NCI-H2107 treated with DMSO at 0.1 percent for 48 hours (cell line): ENCODE measurements around the gene CDNF.

ENCODE experiments used
- DNase-seq: peaks from one replicate; lab custom pipeline; 2025; ENCODE audit not compliant: unreplicated experiment; lab: John Stamatoyannopoulos, UW

Gene CDNF

DNA sequence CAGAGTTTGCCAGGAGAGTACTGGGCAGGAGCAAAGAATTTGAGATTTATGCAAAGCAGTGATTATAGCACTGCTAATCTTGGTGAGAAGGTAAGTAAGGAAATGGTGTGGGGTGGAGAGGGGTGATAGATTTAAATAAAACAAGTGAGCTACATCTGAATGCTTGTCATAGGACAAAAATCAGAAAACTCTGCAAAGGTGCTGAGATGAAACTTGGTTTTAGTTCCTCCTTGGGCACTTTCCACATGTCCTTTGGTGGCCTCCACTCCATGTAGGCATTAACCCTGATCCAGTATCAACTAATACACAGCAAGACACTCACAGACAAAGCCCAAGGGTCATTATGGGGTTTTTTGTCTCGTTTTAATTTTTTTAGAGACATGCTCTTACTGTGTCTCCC is 37.4 kb downstream of the CDNF start:
- DNase-seq, result no peak

DNA sequence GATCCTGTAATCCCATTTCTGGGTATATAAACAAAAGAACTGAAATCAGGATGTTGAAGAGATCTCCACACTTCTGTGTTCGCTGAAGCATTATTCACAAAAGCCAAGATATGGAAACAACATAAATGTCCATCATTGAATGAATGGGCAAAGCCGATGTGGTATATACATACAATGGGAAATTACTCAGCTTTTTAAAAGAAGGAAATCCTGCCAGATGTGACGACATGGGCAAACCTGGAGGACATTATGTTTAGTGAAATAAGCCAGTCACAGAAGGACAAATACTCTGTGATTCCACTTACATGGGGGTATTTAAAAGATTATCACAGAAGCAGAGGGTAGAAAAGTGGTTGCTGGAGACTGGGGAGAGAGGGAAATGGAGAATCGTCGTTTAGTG is 39.2 kb downstream of the CDNF start:
- DNase-seq, result peak; percentile 68

DNA sequence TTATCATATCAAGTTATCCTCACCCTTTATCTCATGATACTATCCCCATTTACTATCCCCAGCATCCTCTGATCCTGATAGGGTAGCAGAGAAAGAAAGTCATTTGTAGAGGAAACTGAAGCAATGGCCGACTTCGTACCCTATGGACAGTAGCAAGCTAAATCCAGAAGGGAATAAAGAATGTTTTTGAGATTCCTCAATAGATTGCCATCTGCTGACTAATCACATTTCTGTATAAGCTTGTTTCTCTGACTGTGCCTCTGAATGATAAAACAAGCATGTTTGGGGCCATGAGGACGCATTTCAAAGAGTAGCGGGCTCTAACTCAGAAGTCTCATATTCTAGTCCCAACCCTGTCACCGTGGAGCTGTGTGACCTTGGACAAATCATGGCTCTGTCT is 49.9 kb downstream of the CDNF start:
- no peak for DNase-seq

DNA sequence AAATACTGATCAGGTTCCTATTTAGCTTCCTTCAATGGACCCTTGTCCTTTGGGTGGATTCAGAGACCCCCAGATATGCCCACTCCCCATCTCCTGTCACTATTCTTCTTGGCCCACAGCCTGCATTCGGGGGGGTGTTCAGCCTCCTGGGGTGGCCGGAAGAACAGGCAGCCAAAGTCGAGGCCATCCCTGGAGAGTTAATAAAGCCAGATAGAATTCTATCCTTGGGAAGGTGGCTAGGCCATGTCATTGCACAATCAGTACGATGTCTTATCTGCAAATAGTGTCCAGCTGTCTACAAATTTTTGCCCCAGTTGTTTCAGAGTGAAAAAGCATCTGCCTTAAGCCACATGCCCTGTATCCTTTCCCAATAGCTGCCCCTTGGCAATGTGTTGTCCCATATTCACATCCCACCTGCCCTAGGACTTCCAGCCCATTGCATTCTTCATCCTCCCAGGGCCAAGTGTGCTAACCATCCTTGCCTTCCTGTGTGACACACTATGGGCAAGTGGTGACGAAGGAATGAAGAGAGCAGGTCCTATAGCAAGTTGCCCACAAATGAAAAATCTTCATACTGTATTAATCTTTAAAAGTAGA is 53.3 kb downstream of the CDNF start:
- DNase-seq, result no peak

DNA sequence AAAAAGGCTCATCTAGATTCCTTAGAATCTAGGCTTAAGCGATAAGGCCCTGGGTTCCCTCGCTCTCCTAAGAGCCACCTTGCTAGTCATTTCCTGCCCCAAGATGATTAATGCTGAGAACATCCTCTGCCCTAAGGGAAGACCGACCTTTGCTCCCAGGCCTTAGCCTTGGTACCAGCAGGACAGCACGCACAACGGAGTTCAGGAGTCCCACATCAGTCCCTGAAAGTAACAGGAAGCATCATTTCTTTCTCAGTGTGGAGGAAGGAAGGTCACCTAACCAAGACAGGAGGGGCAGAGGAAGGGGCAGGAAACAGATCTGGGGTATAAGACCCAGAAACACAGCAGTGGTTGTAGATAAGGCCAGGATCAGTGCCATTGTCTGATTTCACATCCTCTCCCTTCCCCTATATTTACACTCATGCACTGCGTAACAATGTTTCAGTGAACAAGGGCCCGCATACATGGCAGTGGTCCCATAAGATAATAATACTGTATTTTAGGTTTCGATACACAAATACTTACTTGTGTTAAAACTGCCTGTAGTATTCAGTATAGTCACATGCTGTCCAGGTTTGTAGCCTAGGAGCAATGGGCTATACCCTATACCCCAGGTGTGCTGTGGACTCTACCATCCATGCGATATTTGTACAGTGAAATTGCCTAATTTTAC is 55.0 kb downstream of the CDNF start:
- DNase-seq, result no peak

DNA sequence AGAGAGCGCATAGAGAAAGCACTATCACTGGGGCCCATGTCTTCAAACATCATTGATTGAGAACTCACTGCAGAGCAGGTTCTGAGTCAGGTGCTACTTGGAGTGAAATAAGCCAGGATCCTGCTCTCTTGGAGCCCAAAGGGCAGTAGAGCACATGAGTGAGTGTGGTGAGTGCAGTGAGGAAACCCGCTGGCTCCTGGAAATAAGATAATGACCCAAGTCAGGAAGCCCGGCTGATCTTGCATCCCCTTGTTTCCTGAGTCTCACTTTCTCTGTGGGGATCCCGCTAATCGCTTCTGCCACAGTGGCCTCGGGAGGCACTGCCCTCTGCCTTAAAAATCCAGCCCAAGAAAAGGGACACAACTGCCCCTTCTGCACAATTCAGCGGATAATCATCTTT is 56.1 kb downstream of the CDNF start:
- no peak for DNase-seq

DNA sequence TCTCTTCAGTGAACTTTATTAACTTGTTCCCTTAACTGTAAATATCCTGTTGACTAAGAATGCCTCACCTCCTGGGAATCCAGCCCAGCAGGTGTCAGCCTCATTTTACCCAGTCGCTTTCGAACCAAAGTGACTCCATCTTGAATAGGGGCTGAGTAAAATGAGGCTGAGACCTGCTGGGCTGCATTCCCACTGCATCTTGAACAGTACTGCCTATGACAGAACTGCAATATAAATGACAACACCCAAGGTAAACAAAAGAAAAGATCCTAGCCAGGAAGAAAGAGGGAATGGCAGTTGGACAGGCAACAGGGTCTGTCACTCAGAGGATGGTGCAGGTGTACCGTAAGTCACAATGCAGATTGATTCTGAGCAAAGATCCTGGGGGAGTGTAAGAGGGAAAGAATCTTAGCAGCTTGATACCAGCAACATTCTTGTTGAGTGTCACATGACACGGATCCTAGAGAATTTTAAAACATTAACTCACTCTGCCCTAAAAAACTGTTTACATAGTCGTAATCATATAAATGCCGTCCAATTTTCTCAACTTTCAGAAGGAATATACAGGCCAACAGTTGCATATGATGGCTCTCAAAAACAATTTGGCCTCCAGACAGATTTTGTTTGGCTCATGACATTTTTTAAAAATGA is 58.7 kb downstream of the CDNF start:
- no peak for DNase-seq

DNA sequence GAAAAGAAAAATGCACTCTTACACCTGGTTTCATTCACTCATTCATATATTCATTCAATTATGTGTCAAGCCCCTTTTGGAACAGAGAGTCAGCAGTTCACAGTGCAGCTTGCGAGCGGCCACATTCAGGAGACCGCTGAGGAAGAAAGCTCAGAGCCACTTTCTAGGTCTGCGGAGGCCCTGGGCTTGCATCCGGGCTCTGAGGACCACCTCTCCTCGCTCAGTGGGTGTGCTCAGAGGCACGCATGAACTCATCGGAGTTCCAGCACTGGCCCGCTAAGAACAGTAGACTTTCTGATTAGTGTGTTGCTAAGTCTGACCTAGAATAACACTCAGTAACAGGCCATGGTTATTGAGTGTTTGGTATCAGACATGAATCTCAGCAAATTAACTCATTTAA is 61.3 kb downstream of the CDNF start:
- no peak for DNase-seq

DNA sequence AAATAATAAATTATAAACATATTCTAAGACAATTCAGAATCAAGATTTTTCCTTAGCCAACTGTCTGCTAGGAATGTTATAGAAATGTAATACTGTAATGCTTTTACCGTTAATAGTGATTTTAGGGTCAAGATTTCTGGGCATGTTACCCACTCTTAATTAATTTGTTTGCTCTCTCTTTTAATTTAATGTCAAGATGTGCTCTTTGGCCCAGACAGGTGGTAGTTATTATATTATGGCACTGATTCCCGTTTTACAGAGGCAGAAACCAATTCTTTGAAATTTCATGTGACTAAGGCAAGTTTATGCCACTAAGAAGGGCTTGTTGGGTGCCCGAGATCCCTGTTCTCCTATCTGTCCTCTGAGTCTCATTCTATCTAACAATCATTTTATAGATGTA is 62.2 kb downstream of the CDNF start:
- DNase-seq, result no peak

DNA sequence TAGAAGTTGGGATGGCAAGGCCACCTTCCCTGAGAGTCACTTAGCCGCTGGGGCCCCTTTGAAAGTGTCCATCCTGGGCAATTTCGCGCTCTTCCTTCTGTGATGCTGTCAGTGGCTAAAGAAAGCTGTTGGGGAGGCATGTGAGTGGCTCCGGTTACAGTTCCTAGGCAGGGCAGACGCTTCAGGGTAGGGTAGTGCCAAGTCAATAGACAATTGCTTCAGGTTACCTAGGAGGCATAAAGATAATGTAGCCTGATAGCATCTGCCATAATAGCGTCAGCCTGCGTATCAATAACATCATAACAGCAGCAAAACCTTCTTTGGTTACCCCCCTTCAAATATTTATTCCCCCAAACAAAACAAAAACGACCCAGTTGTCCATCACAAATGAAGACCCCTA is 63.0 kb downstream of the CDNF start, which contains the start of gene FAM107B:
FAM107B (minus strand) TSS at position 101 of the 400 bp plus-strand sequence. CDS start 234 bp downstream, outside the sequence.
- DNase-seq, result no peak

DNA sequence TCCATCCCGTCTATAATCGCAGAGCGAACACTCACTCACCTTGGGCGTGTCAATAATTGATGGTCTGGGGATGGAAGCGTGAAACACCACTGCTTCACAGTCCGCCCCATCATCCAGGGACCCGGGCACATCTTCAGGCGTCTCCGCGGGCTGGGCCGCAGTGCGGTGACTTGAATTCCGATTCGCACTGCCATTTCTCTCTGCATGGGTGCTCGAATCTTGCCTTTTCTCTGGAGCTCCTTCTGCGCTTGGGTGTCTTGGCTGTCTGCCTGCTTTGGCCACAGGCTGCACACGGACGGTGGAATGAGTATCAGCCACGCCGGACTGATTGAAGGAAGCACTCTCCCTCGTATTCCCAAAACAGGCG is 63.6 kb downstream of the CDNF start:
- DNase-seq, result no peak

DNA sequence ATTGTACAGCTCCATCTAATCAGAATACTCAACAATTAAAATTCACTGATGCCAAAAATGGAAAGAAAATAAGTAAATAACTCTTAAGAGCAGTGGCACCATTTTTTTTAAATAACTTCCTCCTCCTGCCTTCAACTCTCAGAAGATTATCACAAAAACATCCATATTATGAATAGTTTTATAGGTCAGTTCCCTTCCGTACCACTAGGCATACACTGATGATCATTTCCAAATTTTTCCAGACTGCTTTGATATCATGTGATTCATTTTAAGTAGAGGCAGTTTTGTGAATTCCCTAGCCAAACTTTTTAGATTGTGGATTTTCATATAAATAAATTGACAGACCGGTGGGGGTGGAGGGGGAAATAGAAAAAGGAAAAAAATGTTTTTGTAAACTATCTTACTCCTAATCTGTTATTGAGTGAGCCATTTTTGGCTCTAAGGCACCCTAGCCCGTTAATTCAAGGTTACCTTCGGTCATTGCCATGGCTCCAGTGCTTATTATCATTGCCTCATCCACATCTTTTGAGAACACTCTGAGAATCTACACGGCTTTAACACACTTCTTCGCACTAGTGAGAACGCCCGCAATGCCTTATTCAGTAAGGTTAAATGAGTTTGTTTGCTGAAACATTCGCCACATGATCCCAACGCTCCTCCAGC is 64.2 kb downstream of the CDNF start:
- no peak for DNase-seq

DNA sequence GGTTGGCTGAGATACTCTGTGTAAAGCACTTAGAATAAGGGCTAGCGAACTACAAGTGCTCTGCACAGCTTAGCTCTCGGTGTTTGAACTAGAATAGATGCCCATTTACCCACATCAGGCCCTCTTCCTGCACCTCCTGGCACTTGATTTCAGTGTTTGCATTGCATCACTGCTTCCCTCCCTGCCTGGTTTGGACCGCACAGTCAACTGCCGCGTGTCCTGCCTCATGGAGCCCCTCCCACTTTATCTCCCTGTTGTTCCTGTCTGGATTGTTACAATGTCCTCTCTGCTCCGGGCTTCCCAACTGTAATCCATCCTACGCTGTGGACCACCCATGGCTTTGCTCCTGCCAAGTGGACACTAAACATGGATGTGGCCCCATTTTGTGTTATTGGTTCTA is 65.4 kb downstream of the CDNF start:
- DNase-seq, result no peak

DNA sequence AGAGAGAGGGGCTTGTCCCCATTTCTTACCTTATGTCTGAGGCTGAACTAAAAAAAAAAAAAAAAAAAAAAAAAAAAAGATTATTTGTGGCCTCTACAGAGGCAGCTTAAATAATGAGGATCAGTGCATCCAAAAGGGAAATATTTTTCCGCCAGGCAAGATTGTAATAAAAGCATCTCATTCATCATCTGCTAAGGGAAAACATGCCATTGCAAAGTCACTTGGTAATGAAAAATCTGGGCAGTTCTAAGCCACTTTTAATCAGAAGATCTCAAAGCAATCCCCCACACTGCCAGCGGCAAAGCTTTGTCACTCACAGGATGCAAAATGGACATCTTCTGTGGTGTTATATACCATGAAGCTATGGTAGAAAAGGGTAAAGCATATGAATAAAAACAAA is 66.9 kb downstream of the CDNF start:
- no peak for DNase-seq
